B cell (primary cell): ENCODE measurements around the gene TAF7.

Experiments used
- CTCF ChIP-seq: fragments of 200-600 bp; IDR thresholded peaks from one replicate; pipeline ENCODE4 v1.8.0; 2022; ENCODE audit warnings: antibody characterized with exemption, mild to moderate bottlenecking
- EZH2 ChIP-seq: IDR thresholded peaks from 2 replicates; pipeline ENCODE4 v1.6.1; 2012; ENCODE audit warnings: borderline replicate concordance, low read depth, mild to moderate bottlenecking, moderate library complexity, low read length; ENCODE audit not compliant: insufficient read depth, poor library complexity, severe bottlenecking

- TF ChIP-seq CTCF (no peak), EZH2 (no peak)
Observed at GRCh38 chr5:141356133-141356532, 35.5 kb upstream of the TAF7 start.
